Stimulated activated CD4-positive, alpha-beta T cell treated with anti-CD3 and anti-CD28 coated beads, Interleukin-12 subunit alpha, Interleukin-12 subunit beta, amount 100 ng/mL, for 4 hours (primary cell): Measurements from ENCODE around the gene MAD1L1.
"Not testable (repeated sequence)": the region's sequence is repeated elsewhere in the genome, so short reads cannot be mapped to it uniquely, and the experiment has no call there.

ENCODE experiments used
- DNase-seq: peaks from one replicate; pipeline ENCODE4 v3.0.0-alpha.2; 2020

MAD1L1 gene

DNA sequence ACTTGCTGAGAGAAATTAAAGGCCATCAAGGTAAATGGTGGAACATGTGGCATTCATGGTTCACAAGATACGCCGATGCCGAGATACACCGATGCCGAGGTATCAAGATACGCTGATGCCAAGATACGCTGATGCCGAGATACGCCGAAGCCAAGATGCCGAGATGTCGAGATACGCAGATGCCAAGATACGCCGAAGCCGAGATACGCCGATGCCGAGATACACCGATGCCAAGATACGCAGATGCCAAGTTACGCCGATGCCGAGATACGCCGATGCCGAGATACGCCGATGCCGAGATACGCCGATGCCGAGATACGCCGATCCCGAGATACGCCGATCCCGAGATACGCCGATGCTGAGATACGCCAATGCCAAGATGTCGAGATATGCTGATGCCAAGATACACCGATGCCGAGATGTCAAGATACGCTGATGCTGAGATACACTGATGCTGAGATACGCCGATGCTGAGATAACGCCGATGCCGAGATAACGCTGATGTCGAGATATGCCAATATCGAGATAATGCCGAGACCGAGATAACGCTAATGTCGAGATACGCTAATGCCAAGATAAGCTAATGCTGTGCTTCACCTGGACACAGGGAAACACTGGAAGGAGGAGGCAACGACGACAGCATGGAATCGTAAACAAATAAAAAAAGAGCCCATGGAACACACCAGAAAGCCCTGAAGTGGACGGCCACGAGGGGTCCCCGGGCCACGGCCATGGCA is 172.6 kb downstream of the MAD1L1 start:
- DNase-seq = no peak

- not testable (repeated sequence) for DNase-seq
These were observed 174.5 kb downstream of the MAD1L1 start for GRCh38 chr7:2058246-2058645.

- no peak for DNase-seq
These were observed 176.8 kb downstream of the MAD1L1 start for GRCh38 chr7:2055956-2056355.

GRCh38 chr7:2054927-2055326 is 177.8 kb downstream of the MAD1L1 start:
- no peak for DNase-seq

GRCh38 chr7:2053395-2053794 is 179.3 kb downstream of the MAD1L1 start:
- DNase-seq = no peak

DNA sequence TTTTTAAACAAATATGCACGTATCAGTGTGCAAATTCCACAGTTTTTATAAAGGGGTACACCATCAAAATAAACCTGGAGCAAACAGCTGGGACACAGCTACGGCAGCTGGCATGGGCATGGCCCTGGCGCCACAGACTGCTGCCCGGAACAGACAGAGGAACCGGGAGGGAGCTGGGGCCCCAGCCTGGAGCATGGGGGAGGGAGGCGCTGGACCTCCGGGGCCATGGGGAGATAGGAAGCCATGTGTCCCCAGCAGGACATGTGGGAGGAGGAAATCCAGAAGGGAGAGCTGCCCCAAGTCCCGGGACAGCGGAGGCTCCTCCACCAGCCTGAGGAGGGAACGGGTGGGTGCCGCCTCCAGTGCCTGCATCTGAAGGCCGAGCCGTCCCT is 180.1 kb downstream of the MAD1L1 start:
- no peak for DNase-seq

DNA sequence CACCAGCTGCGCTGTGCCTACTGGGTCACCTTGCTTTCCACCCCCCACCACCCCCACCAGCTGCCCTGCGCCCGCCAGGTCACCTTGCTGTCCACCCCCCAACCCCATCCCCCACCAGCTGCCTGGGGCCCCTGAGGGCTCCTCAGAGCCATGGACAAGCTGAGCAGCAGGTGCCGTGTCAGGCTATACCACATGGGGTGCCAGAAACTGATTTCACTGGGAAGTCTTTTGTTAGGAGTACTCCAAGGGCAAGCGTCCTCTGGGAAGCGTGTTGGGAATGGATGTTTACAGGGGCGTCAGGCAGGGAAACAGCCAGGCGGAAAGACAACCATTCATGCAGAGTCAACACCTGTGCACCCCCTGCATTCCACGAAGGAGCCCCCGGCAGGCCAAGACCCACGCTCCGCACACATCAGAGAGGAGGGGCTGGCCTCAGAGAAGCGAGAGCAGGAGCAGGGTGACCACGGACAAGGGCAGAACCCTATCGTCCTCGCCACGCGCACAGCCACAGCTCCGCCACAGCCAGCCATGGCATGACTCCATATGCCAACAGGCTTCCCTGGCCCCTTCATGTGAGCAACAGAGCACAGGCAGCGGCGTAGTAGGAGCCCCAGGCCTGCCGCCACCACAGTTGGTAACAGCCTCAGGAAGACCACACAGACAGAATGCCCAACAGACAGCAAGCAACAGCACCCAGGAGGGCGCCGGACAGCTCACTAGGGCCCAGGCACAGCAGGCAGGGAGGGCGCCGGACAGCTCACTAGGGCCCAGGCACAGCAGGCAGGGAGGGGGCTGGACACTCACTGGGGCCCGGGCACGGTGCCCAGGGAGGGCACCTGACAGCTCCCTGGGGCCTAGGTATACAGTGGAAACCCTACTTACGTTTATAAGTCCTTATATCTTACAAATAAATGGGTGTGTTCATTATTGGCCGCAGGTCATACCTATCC is 180.8 kb downstream of the MAD1L1 start:
- no peak for DNase-seq

DNA sequence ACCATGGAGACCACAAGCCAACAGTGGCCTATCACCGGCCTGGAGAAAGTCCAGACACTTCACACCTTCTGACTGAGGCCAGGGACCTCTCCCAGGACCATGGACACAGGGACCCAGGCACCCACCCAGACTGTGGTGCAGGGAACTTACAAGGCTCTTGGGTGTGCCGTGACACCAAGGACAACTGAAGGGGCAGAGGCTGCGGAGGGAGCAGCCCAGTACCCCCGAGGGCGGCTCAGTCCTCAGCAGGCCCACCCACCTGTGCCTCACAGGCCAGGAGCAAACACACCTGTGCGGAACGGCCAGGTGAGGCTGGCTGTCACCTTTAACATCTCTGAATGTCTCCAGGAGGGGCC is 182.3 kb downstream of the MAD1L1 start:
- no peak for DNase-seq

DNA sequence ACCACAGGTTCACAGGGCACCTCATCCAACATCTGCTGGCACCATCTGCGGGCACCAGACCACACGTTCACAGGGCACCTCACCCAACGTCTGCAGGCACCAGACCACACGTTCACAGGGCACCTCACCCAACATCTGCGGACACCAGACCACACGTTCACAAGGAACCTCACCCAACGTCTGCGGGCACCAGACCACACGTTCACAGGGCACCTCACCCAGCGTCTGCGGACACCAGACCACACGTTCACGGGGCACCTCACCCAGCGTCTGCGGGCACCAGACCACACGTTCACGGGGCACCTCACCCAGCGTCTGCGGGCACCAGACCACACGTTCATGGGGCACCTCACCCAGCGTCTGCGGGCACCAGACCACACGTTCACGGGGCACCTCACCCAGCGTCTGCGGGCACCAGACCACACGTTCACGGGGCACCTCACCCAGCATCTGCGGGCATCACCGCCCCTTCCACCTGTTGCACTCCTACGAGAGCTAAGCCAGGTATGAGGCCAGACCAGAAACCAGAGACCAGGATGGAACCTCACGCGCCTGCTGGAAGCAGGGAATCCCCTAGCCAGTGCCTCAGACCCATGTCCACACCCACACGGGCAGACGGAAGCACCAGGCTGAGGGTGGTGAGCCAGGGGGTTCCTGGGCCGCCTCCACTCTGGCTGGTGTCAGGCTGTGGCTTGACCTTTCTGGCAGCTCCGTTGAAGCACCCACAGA is 182.8 kb downstream of the MAD1L1 start:
- no peak for DNase-seq

GRCh38 chr7:2049111-2049781 is 183.5 kb downstream of the MAD1L1 start:
- DNase-seq = no peak

GRCh38 chr7:2048531-2048930 is 184.2 kb downstream of the MAD1L1 start:
- no peak for DNase-seq

- DNase-seq = no peak
These were observed 184.7 kb downstream of the MAD1L1 start for GRCh38 chr7:2048006-2048405.

- no peak for DNase-seq
These were observed 185.9 kb downstream of the MAD1L1 start for GRCh38 chr7:2046581-2047565.

DNA sequence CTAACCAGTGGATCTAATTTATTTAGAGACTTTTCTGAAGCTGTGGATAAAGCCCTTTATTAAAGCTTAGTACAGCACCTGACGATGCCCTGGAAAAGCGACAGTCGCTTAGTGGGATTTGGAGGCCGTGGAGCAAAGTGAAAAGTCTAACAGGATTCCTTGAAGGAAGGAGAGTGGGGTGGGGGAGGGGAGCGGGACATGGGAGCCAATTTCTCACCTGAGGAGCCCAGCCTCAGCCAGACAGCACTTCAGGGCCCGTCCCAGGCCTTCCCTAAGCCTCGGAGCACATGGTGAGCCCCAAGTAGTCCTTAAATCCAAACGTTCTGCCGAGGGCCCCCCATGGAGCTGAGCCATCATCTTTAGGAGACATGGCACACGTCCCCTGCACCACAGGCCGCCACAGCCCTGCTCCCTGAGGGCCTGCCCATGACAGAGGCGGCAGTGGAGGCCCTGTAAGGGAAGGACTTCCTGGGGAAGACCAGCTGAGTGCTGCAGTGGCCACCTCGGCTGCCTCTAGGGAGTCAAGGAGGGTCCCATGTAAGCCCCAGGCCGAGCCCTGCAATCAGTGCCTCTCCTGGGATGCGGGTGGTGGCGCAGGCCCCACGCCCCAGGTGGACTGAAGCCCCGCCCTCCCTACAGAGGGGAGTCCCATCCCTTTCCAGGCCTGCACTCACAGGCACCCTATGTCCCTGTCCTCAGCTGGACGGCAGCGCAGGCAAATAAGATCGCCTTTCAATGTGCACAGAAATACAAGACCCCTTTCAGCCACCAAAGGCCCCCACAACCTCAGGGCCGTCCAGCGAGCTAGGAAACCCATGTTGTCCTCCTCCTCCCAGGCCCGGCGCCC is 187.0 kb downstream of the MAD1L1 start:
- no peak for DNase-seq

DNA sequence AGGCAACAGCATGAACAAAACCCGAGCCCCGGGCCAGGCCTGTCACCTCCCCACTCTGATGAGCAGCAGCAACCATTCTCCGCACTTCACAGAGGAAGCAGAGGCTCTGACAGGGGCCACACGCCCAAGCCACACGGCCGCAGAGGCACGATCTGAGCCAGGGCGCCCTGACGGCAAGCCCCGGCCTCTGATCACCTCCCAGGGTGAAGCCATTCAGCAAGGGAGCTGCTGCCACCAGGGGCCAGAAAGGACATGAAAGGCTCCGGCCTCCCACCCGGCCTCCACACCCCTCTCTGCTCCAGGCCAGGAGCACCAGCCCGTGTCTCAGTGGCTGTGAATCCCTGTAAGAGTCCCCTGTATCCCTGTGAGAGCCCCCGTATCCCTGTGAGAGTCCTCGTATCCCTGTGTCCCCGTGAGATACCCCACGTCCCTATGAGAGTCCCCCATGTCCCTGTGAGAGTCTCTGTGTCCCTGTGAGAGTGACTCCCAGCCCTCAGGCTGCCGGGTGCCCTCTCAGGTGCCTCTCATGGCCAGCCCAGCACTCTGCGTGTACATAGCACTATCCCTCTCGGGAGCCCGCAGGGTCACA is 187.8 kb downstream of the MAD1L1 start:
- DNase-seq = no peak

GRCh38 chr7:2044311-2044882 is 188.3 kb downstream of the MAD1L1 start:
- DNase-seq = no peak

GRCh38 chr7:2043316-2044039 is 189.3 kb downstream of the MAD1L1 start:
- no peak for DNase-seq

GRCh38 chr7:2042650-2043049 is 190.1 kb downstream of the MAD1L1 start:
- DNase-seq = no peak
